OCI-LY3 (cell line): ENCODE data around the gene F5.

Experiments
- EZH2phosphoT487 ChIP-seq: fragments of 200-600 bp; shearing (Covaris generic); IDR thresholded peaks from 2 replicates; pipeline ENCODE4 v1.6.1; 2018; ENCODE audit warnings: antibody characterized with exemption, mixed run types, low read depth
- TF ChIP-seq, protein P1 (sequence below): fragments of 200-600, 300-600 bp; sonication (generic); IDR thresholded peaks from 2 replicates; pipeline ENCODE4 v1.5.1; 2014; ENCODE audit warnings: antibody characterized with exemption, low read length, low read depth

DNA sequence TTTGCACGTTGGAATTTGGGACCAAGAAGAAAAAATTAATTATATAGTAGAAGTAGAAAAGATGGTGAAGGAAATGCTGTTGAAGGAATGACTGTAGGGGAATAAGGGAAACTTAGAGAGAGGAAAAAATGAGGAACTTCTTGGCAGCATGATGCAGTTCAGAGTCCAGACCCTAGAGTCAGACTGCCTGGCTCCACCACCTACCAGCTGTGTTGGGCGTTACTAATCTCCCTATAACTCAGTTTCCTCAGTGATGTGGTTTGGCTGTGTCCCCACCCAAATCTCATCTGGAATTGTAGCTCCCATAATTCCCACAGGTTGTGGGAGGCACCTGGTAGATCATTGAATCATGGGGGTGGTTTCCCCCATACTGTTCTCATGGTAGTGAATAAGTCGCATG lies 45.0 kb upstream of the F5 start:
- TF ChIP-seq, protein P1, sequence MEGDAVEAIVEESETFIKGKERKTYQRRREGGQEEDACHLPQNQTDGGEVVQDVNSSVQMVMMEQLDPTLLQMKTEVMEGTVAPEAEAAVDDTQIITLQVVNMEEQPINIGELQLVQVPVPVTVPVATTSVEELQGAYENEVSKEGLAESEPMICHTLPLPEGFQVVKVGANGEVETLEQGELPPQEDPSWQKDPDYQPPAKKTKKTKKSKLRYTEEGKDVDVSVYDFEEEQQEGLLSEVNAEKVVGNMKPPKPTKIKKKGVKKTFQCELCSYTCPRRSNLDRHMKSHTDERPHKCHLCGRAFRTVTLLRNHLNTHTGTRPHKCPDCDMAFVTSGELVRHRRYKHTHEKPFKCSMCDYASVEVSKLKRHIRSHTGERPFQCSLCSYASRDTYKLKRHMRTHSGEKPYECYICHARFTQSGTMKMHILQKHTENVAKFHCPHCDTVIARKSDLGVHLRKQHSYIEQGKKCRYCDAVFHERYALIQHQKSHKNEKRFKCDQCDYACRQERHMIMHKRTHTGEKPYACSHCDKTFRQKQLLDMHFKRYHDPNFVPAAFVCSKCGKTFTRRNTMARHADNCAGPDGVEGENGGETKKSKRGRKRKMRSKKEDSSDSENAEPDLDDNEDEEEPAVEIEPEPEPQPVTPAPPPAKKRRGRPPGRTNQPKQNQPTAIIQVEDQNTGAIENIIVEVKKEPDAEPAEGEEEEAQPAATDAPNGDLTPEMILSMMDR, result no peak
- no peak for TF ChIP-seq EZH2phosphoT487
